OCI-LY7 (cell line): ENCODE results near the gene KCNIP3.
"Not testable (repeated sequence)": the region's sequence is repeated elsewhere in the genome, so short reads cannot be mapped to it uniquely, and the experiment has no call there.

Experiments
- EZH2phosphoT487 ChIP-seq: fragments of 200-600 bp; sonication (generic); IDR thresholded peaks from 2 replicates; pipeline ENCODE4 v1.6.1; 2018; ENCODE audit warnings: low read depth, borderline replicate concordance, mild to moderate bottlenecking, mixed run types, antibody characterized with exemption, low read length, moderate library complexity, mixed read lengths
- TF ChIP-seq, protein P1 (sequence below): fragments of 200-600 bp; sonication (generic); conservative IDR thresholded peaks from 2 replicates; pipeline ENCODE4 v1.5.1; 2014; ENCODE audit warnings: mild to moderate bottlenecking, antibody characterized with exemption, low read length, moderate library complexity, mixed read lengths

GRCh38 chr2:95378281-95378680, 81.1 kb downstream of the KCNIP3 start:
- TF ChIP-seq, protein P1, sequence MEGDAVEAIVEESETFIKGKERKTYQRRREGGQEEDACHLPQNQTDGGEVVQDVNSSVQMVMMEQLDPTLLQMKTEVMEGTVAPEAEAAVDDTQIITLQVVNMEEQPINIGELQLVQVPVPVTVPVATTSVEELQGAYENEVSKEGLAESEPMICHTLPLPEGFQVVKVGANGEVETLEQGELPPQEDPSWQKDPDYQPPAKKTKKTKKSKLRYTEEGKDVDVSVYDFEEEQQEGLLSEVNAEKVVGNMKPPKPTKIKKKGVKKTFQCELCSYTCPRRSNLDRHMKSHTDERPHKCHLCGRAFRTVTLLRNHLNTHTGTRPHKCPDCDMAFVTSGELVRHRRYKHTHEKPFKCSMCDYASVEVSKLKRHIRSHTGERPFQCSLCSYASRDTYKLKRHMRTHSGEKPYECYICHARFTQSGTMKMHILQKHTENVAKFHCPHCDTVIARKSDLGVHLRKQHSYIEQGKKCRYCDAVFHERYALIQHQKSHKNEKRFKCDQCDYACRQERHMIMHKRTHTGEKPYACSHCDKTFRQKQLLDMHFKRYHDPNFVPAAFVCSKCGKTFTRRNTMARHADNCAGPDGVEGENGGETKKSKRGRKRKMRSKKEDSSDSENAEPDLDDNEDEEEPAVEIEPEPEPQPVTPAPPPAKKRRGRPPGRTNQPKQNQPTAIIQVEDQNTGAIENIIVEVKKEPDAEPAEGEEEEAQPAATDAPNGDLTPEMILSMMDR = not testable (repeated sequence)
- not testable (repeated sequence) for TF ChIP-seq EZH2phosphoT487
